Endothelial cell of umbilical vein (primary cell): ENCODE data around the gene ITPKA. TPM values are rescaled to one million over a fixed set of nuclear protein-coding genes. Genes with fewer than 3 reads are reported as not detected.

Source experiments
- BruUV-seq: library from RNA; stranded (reverse); fragments of 400-500 nt; replicated peaks from 2 replicates; lab custom pipeline; 2021; lab: Mats Ljungman, UMichigan
- CTCF ChIA-PET: fragments of 300-600, 350-600 bp; sonication (Branson Sonifier 250); formaldehyde crosslinking; loops from one replicate; lab custom pipeline; 2021; ENCODE audit warnings: antibody characterized with exemption, inconsistent platforms; lab: Charles Lee
- POLR2A ChIA-PET: fragments of 300-600, 350-600 bp; sonication (Branson Sonifier 250); formaldehyde crosslinking; loops from one replicate; lab custom pipeline; 2021; ENCODE audit warnings: antibody characterized with exemption, inconsistent platforms; lab: Charles Lee
- DNase-seq: peaks from one replicate; pipeline ENCODE4 v3.0.0-alpha.2; 2011; ENCODE audit warnings: low read depth, low spot score
- FAIRE-seq: peaks from 2 replicates; lab custom pipeline; 2011; peaks lifted over from hg19 to GRCh38; lab: Jason Lieb, UNC
- H2AFZ ChIP-seq: 2 replicates; pipeline ENCODE4 v1.6.0; 2012; ENCODE audit warnings: low read depth, low read length, control low read depth, inconsistent platforms
- H3K27ac ChIP-seq: 2 replicates; pipeline ENCODE4 v1.5.1; 2011; ENCODE audit warnings: low read depth, mild to moderate bottlenecking, control low read depth, low read length, moderate library complexity; ENCODE audit not compliant: insufficient read depth
- H3K27me3 ChIP-seq, 2 experiments: 2 replicates each; pipeline versions ENCODE4 v1.6.0 to v1.6.1; 2011; ENCODE audit warnings: low read length in 2 of 2, mixed read lengths in 1 of 2; ENCODE audit not compliant: control insufficient read depth in 2 of 2, insufficient read depth in 2 of 2
- H3K36me3 ChIP-seq, 2 experiments: 2 replicates in 1 of 2; 3 replicates in 1 of 2; pipeline ENCODE4 v1.5.1; 2011; ENCODE audit warnings: low read length in 2 of 2, mild to moderate bottlenecking in 1 of 2, moderate library complexity in 1 of 2; ENCODE audit not compliant: control insufficient read depth in 2 of 2, insufficient read depth in 2 of 2; ENCODE audit errors: extremely low read depth in 1 of 2
- H3K4me1 ChIP-seq: 3 replicates; pipeline ENCODE4 v1.5.1; 2011; ENCODE audit warnings: mild to moderate bottlenecking, low read length; ENCODE audit not compliant: control insufficient read depth, insufficient read depth; ENCODE audit errors: extremely low read depth
- H3K4me2 ChIP-seq: 2 replicates; pipeline ENCODE4 v1.6.1; 2011; ENCODE audit warnings: low read length, control low read depth, mixed read lengths; ENCODE audit not compliant: insufficient read depth
- H3K4me3 ChIP-seq, 3 experiments: fragments of 200-600 bp in 1 of 3; sonication (generic), shearing (Covaris generic) in 1 of 3; replicated peaks in 1 of 3; 2 replicates each; pipeline ENCODE4 v1.5.1; 2011 to 2016; ENCODE audit warnings: control low read depth in 3 of 3, low read length in 3 of 3, mild to moderate bottlenecking in 2 of 3, inconsistent platforms in 1 of 3, low read depth in 1 of 3, moderate library complexity in 1 of 3; ENCODE audit not compliant: insufficient read depth in 1 of 3
- H3K79me2 ChIP-seq: 2 replicates; pipeline ENCODE4 v1.6.0; 2012; ENCODE audit warnings: low read length, inconsistent platforms; ENCODE audit not compliant: control insufficient read depth, insufficient read depth
- H3K9ac ChIP-seq: replicated peaks from 2 replicates; pipeline ENCODE3; 2011; ENCODE audit warnings: low read length, control low read depth; ENCODE audit not compliant: insufficient read depth; ENCODE audit errors: extremely low read depth
- H3K9me1 ChIP-seq: replicated peaks from 3 replicates; pipeline ENCODE4 v1.6.0; 2011; ENCODE audit warnings: mild to moderate bottlenecking, low read length; ENCODE audit not compliant: control insufficient read depth, insufficient read depth; ENCODE audit errors: extremely low read depth
- H3K9me3 ChIP-seq: replicated peaks from 2 replicates; pipeline ENCODE4 v1.5.1; 2012; ENCODE audit warnings: low read length, inconsistent platforms; ENCODE audit not compliant: control insufficient read depth, insufficient read depth
- H4K20me1 ChIP-seq: replicated peaks from 2 replicates; pipeline ENCODE3; 2011; ENCODE audit warnings: mild to moderate bottlenecking, low read length; ENCODE audit not compliant: control insufficient read depth, insufficient read depth; ENCODE audit errors: extremely low read depth
- CTCF ChIP-seq, 2 donors: IDR thresholded peaks; 1 replicate in 1 of 2; 2 replicates in 1 of 2; pipeline ENCODE4 v1.5.1; 2011; ENCODE audit warnings: low read length in 2 of 2, mild to moderate bottlenecking in 2 of 2, moderate library complexity in 2 of 2, control low read depth in 1 of 2, inconsistent platforms in 1 of 2, low read depth in 1 of 2; ENCODE audit not compliant: insufficient read depth in 1 of 2; ENCODE audit errors: extremely low read depth in 1 of 2
- EZH2 ChIP-seq: IDR thresholded peaks from 2 replicates; pipeline ENCODE4 v1.6.1; 2012; ENCODE audit warnings: borderline replicate concordance, low read depth, mild to moderate bottlenecking, moderate library complexity, low read length, inconsistent platforms; ENCODE audit not compliant: severe bottlenecking
- FOS ChIP-seq: IDR thresholded peaks from 2 replicates; pipeline ENCODE4 v1.6.1; 2011; ENCODE audit warnings: mild to moderate bottlenecking, low read length, moderate library complexity, borderline replicate concordance; ENCODE audit not compliant: insufficient read depth
- GATA2 ChIP-seq: IDR thresholded peaks from 2 replicates; pipeline ENCODE4 v1.7.0; 2011; ENCODE audit warnings: low read depth, mild to moderate bottlenecking, moderate library complexity, mixed read lengths, low read length; ENCODE audit not compliant: insufficient read length, insufficient read depth
- JUN ChIP-seq: IDR thresholded peaks from 2 replicates; pipeline ENCODE4 v1.6.1; 2011; ENCODE audit warnings: borderline replicate concordance, low read depth; ENCODE audit not compliant: insufficient read length, insufficient read depth
- MAX ChIP-seq: IDR thresholded peaks from 2 replicates; pipeline ENCODE4 v1.6.1; 2011; ENCODE audit not compliant: insufficient read depth, insufficient read length
- MYC ChIP-seq: IDR thresholded peaks from one replicate; pipeline ENCODE4 v1.6.1; 2011; ENCODE audit warnings: mild to moderate bottlenecking, low read depth, low read length
- POLR2A ChIP-seq: IDR thresholded peaks from 2 replicates; pipeline ENCODE4 v1.6.1; 2012; ENCODE audit warnings: low read depth, mild to moderate bottlenecking, control low read depth, low read length
- POLR2AphosphoS5 ChIP-seq: IDR thresholded peaks from 2 replicates; pipeline ENCODE4 v1.6.1; 2012; ENCODE audit warnings: low read depth, mild to moderate bottlenecking, control low read depth, low read length, moderate library complexity; ENCODE audit not compliant: insufficient read depth
- dilution Hi-C: fragments of 300-500 bp; cut with MboI; formaldehyde crosslinking; loops from one replicate; pipeline ENCODE4 v1.15.0; 2019; ENCODE audit warnings: low sequenced_read_pairs; ENCODE audit not compliant: extremely low pct_ligation_motif_present
- intact Hi-C: fragments of 100-400 bp; cut with micrococcal nuclease; formaldehyde crosslinking; loops from one replicate; pipeline ENCODE4 v1.10.0; 2022
- polyA plus RNA-seq, 4 experiments: library from polyadenylated mRNA; depleted of rRNA in 3 of 4; stranded (reverse) in 3 of 4; unstranded in 1 of 4; fragments of >200 nt; gene quantifications; 2 replicates each; pipeline versions ENCODE4 v1.2.1 to v1.2.3, GENCODE V29; 2011 to 2012; ENCODE audit warnings: missing spikeins in 1 of 4
- total RNA-seq: library from RNA; stranded (reverse); gene quantifications from 2 replicates; pipeline ENCODE4 v1.2.3, GENCODE V29; 2021

ITPKA gene
- total and polyA plus RNA-seq, 2 donors (not counting 3 experiments of a cell fraction or from before 2014, with no cell fraction given), result 0.14 to 0.66 TPM

GRCh38 chr15:41543521-41543870 is 49.8 kb downstream of the ITPKA start:
- intact Hi-C loops, result loop anchor here (5.0 kb wide), 1 partner anchor 41 kb away; no protein-coding TSS in a partner anchor
- no TSS peak for BruUV-seq

More at GRCh38 chr15:41543521-41543870, 49.8 kb downstream of the ITPKA start:
- Histone ChIP-seq H3K27me3 (no peaks in the 10 kb centered on the region), H3K27ac (peak overlapping the region; percentile 66), H4K20me1 (no peaks in the 10 kb centered on the region), H3K9me3 (no peaks in the 10 kb centered on the region), H2AFZ (peak overlapping the region; percentile 96), H3K9me1 (no peaks in the 10 kb centered on the region), H3K36me3 (no peaks in the 10 kb centered on the region), H3K4me3 (peak overlapping the region; percentile 54 to 97 (median 97)), H3K9ac (peak overlapping the region; percentile 94), H3K79me2 (peaks cover 10% of the 10 kb centered on the region), H3K4me2 (peak overlapping the region; percentile 97), H3K4me1 (peaks cover 6% of the 10 kb centered on the region)
- TF ChIP-seq MYC, result no peak
- TF ChIP-seq MAX, result no peak
- TF ChIP-seq JUN, result no peak
- TF ChIP-seq POLR2AphosphoS5, result no peak
- TF ChIP-seq CTCF (IDR thresholded peaks at IDR 0.05; ENCODE audit: extremely low read depth in 1 of 2, insufficient read depth in 1 of 2, low read depth in 1 of 2, low read length in 2 of 2), result no peak
- no peak for TF ChIP-seq GATA2
- no peak for TF ChIP-seq FOS
- TF ChIP-seq POLR2A, result no peak
- no peak for TF ChIP-seq EZH2
- ChIA-PET POLR2A (interaction anchor here (0.7 to 1.4 kb wide), 2 partner anchors 9 to 127 kb away, joined by 3 to 10 read pairs; partner anchors contain the start of gene RTF1), CTCF (interaction anchor here (0.6 to 3.0 kb wide), 9 partner anchors 10 to 276 kb away, joined by 3 to 13 read pairs (median 4); no protein-coding TSS in a partner anchor)
- no peak for DNase-seq
- FAIRE-seq, result peak; percentile 26
- dilution Hi-C loops, result no loop called here
